Cardiac fibroblast (primary cell): Measurements from ENCODE around the gene MAPK10.
"Not testable (repeated sequence)": the region's sequence is repeated elsewhere in the genome, so short reads cannot be mapped to it uniquely, and the experiment has no call there.

Source experiments
- DNase-seq, 2 donors: peaks; one replicate each; pipeline versions ENCODE4 v3.0.0 to v3.0.0-alpha.2; 2010; ENCODE audit warnings: low read depth in 2 of 2
- H3K4me3 ChIP-seq, 2 donors: replicated peaks in 1 of 2; 1 replicate in 1 of 2; 2 replicates in 1 of 2; pipeline ENCODE4 v1.5.1; 2011; ENCODE audit warnings: low read depth in 2 of 2, low read length in 2 of 2, mild to moderate bottlenecking in 2 of 2, moderate library complexity in 1 of 2
- CTCF ChIP-seq: IDR thresholded peaks from one replicate; pipeline ENCODE4 v1.5.1; 2011; ENCODE audit warnings: low read depth, mild to moderate bottlenecking, low read length, inconsistent platforms

Gene MAPK10

GRCh38 chr4:86203176-86203575 lies 156.7 kb downstream of the MAPK10 start:
- no peak for DNase-seq
- no peak overlapping the region for H3K4me3 ChIP-seq
- no peak for TF ChIP-seq CTCF

GRCh38 chr4:86185659-86186058 lies 174.2 kb downstream of the MAPK10 start:
- no peak for DNase-seq
- H3K4me3 ChIP-seq: no peak overlapping the region
- TF ChIP-seq CTCF: no peak

GRCh38 chr4:86184901-86185285 lies 175.0 kb downstream of the MAPK10 start:
- DNase-seq: no peak
- TF ChIP-seq CTCF: no peak
- H3K4me3 ChIP-seq: no peak overlapping the region

GRCh38 chr4:86184216-86184900 lies 175.5 kb downstream of the MAPK10 start:
- TF ChIP-seq CTCF: no peak
- DNase-seq: peak in 1 of 2 donors; percentile 28
- H3K4me3 ChIP-seq: no peak overlapping the region

GRCh38 chr4:86181585-86181984 lies 178.3 kb downstream of the MAPK10 start:
- DNase-seq: peak; percentile 23 to 32
- TF ChIP-seq CTCF: no peak
- H3K4me3 ChIP-seq: no peak overlapping the region

- no peak for TF ChIP-seq CTCF
- DNase-seq: no peak
- H3K4me3 ChIP-seq: no peak overlapping the region
These were observed 181.6 kb downstream of the MAPK10 start for GRCh38 chr4:86178211-86178610.

- no peak for TF ChIP-seq CTCF
- H3K4me3 ChIP-seq: no peak overlapping the region
- DNase-seq: no peak
These were observed 185.3 kb downstream of the MAPK10 start for GRCh38 chr4:86174506-86174905.

- DNase-seq, H3K4me3 ChIP-seq: not testable (repeated sequence)
These were observed 191.5 kb downstream of the MAPK10 start for GRCh38 chr4:86168335-86168734.
